Retina (tissue), 1 donor: ENCODE data around the gene BGLAP.
"Not testable (repeated sequence)": the region's sequence is repeated elsewhere in the genome, so short reads cannot be mapped to it uniquely, and the experiment has no call there.

Source experiments
- DNase-seq: peaks from one replicate; pipeline ENCODE4 v3.0.0-alpha.2; 2016

BGLAP gene

DNA sequence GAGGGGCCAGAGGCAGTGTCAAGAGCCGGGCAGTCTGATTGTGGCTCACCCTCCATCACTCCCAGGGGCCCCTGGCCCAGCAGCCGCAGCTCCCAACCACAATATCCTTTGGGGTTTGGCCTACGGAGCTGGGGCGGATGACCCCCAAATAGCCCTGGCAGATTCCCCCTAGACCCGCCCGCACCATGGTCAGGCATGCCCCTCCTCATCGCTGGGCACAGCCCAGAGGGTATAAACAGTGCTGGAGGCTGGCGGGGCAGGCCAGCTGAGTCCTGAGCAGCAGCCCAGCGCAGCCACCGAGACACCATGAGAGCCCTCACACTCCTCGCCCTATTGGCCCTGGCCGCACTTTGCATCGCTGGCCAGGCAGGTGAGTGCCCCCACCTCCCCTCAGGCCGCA, at the start of gene BGLAP:
Gene BGLAP, plus strand, starts transcription at position 259 of the 400 bp plus-strand sequence. Its CDS starts 48 bp downstream, at position 307.
- DNase-seq = no peak

DNA sequence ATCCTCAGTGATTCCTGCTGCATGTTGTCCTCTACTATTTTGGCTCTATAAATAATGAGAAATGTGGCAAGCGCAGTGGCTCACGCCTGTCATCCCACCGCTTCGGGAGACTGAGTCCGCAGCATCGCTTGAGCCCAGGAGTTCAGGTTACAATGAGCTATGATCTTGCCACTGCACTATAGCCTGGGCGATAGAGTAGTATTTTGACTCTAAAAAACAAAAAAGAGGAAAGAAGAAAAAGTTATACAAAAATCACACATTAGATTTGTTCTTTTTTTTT, 48.8 kb upstream of the BGLAP start:
- no peak for DNase-seq

DNA sequence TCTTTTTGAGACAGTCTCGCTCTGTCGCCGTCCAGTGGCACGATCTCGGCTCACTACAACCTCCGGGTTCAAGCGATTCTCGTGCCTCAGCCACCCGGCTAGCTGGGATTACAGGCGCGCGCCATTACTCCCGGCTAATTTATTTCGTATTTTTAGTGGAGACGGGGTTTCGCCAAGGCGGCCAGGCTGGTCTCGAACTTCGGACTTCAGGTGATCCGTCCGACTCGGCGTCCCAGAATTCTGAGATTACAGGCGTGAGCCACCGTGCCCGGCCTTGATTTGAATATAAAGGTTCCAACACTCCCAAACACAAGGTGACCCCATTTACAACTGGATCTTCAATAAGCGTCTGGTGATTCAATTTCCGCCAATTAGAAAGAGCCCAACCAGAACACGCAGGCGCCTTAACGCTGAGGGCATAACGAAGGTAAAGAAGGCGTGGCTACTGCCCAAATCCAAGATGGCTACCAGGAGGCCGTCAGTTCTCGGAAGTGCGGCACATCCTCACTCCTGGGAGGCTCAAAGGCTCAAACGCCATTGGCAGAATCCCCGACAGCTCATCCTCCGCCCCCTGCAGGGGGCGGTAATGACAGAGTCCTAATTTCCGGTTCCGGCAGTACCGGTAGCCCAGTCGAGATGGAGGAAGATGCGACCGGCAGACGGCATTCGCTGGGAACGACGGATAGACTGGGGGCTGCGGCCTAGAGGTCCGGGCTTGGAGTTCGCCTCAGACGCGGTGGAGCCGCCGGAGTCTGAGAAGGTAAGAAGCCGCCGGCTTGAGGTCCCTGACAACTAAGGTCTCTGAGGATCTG, 48.3 kb upstream of the BGLAP start, which contains the start of gene SLC25A44:
Gene SLC25A44, plus strand, starts transcription at position 617 of the 812 bp plus-strand sequence. CDS start 5,744 bp downstream, outside the sequence.
- peak; percentile 99 for DNase-seq

DNA sequence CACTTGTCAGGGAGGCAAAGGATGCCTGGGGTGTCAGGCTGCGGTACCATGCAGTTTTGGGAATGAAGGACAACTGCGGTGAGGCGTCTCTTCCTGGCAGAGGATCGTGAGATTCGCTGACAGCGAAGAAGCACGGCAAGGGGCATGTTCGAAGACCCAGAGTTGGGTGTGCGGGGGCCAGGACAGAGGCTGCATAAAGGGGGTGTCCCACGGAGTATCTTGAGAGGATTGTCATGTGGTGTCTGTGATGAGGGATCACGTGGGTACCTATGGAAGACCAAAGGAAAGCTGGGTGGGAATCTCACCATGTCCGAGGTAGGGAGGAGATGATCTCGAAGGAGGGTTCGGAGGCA, 47.7 kb upstream of the BGLAP start:
- DNase-seq = no peak

DNA sequence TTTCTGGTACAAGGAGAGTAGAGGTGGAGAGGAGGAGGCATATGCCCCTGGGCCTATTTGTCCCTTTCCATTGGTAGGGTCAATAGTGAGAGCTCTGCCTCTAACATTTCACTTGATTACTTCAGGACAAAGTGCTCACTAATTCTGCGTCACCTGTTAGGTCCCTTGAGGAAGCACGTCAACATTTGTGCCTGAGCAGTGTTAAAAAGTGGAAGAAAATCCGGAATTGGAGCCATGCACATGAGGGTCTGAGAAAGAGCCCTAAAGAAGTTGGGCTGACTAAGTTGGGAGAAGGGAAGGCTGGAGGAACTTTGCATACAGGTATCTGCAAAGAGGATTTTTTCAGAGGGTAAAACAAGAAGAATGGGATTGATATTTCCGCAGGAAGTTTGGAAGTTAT, 46.1 kb upstream of the BGLAP start:
- DNase-seq = no peak

DNA sequence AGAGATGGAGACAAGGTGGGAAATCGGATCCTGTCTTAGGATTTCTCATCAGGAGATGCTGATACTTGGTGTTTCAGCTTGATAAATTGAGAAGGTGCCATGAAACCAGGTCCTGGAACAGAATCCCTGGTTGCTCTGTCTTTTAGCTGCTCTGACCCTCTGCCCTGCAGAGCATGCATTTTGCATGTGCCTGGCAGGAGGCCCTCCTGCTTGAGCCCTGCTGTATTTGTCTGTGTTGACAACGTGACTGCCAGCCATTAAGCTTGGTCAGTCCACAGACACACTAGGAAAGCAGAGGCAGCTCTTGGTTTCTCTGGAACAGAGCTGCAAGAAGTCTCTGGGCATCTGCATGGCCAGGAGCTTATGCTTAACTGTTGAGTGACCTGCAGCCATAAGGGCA, 45.5 kb upstream of the BGLAP start:
- DNase-seq = no peak

DNA sequence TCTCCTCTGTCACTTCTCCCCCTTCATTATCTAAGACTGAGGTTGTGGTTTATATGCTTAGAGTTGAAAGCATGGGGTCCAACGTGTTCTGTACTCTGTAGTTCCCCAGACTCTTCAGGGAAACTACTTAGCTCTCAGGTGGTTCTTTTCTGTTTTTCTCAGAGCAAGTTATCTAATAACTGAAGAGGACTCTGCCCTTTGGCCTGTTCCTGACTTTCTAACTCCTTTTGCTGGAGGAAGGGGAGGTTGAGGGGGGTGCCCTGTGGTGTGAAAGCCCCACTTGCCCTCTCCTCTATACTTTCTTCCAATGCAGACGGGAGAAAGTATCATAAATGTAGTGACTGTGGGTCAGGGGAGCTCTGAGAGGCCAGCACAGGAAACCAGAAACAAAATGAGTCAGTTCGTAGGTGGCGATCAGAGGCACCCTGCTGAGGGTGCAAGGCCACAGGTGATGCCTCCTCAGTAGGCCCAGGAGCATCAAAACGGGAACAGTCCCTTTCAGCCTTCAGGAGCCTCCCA, 43.1 kb upstream of the BGLAP start:
- no peak for DNase-seq

DNA sequence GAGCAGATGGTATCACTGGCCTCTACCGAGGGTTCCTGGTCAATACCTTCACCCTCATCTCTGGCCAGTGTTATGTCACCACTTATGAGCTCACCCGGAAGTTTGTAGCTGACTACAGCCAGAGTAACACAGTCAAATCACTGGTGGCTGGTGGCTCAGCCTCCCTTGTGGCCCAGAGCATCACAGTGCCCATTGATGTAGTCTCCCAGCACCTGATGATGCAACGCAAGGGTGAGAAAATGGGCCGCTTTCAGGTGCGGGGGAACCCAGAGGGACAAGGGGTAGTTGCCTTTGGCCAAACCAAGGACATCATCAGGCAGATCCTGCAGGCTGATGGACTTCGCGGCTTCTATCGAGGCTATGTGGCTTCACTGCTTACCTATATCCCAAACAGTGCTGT, 41.9 kb upstream of the BGLAP start:
- DNase-seq = no peak

DNA sequence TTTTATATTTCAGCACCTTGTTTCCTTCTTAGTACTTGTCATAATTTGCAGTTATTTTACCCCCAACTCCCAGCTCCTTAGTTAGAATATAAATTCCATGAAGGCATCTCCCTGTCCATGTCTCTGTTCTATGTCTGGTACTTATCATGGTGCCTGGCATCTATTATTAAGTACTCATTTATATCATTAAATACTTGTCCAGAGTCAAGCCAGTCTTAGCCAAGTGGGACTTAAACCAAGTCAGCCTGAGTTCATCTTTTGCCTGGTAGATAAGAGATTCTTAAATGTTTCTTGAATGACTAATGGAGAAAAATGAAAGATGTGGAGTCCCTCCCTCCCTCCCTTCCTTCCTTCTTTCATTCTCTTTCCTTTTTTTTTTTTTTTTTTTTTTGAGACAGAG, 38.7 kb upstream of the BGLAP start:
- no peak for DNase-seq

DNA sequence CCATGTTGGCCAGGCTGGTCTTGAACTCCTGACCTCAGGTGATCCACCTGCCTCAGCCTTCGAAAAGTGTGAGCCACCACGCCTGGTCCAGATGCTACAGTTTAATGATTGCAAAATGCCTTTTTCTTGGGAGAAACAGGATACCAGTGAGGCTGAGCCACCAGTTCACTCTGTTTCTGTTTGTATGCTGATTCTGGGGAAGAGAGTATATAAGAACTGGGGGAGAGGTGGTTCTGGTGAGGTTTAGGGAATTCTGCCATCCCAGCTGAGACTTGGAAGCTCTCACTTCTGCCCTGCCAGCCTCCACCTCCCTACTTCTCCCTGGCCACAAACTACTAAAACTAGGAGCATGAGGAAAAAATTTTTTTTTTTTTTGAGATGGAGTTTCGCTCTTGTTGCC, 37.3 kb upstream of the BGLAP start:
- DNase-seq = no peak

DNA sequence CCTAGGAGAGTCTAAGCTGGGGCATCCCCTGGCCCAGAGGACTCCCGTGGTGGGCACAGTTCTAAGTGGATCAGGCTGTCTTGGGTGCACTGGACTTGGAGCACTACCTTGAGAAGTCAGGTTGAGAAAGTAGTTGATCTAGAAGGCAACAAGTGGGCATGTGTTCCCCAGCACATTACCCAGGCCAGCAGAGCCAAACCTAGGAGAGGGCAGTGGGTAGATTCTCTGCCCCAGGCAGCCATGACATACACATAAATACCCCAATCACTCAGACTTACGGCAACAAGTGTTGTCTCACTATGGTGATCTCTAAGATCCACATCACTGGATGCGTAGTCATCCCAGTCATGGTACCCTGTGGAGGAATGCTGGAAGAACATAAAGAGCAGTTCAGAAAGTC, 30.7 kb upstream of the BGLAP start:
- DNase-seq = no peak

DNA sequence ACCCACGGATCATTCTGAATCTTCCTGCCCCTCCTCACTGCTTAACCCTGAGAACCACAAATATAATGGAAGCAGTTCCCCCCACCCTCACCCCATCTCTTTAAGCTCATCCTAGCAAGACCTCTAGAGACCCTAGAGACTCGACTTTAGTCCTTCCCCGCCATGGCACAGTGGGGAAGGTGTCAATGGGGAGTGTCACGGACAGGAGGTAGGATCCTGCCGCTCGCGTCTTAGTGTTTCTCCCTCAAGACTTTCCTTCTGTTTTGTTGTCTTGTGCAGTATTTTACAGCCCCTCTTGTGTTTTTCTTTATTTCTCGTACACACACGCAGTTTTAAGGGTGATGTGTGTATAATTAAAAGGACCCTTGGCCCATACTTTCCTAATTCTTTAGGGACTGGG, 29.9 kb upstream of the BGLAP start:
- no peak for DNase-seq

DNA sequence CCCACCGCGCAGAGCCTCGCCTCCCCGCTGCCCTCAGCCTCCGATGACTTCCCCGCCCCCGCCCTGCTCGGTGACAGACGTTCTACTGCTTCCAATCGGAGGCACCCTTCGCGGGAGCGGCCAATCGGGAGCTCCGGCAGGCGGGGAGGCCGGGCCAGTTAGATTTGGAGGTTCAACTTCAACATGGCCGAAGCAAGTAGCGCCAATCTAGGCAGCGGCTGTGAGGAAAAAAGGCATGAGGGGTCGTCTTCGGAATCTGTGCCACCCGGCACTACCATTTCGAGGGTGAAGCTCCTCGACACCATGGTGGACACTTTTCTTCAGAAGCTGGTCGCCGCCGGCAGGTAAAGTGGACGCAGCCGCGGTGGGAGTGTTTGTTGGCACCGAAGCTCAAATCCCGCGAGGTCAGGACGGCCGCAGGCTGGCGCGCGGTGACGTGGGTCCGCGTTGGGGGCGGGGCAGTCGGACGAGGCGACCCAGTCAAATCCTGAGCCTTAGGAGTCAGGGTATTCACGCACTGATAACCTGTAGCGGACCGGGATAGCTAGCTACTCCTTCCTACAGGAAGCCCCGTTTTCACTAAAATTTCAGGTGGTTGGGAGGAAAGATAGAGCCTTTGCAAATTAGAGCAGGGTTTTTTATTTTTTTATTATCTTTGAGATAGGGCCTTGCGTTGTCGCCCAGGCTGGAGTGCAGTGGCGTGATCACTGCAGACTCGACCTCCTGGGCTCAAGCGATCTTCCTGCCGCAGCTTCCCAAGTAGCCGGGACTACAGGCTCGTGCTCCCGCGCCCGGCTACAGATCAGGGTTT, 28.9 kb upstream of the BGLAP start, which contains the start of gene PMF1:
Gene PMF1, plus strand, starts transcription at position 175 of the 811 bp plus-strand sequence. Its CDS starts 9 bp downstream, at position 184.
- DNase-seq = peak; percentile 100

DNA sequence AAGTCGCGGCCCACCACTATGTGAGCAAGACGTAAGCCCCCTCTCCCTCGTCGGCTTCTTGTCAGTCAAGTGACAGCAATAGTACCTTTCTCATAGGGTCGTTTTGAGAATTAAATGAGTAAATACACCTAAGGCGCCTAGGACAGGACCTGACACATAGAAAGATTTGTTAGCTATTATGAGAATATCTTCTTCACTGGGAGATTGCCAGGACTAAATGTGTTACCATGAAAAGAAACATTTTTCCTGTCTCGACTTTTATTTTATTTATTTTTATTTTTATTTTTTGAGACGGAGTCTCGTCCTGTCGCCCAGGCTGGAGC, 28.4 kb upstream of the BGLAP start:
- no peak for DNase-seq

DNA sequence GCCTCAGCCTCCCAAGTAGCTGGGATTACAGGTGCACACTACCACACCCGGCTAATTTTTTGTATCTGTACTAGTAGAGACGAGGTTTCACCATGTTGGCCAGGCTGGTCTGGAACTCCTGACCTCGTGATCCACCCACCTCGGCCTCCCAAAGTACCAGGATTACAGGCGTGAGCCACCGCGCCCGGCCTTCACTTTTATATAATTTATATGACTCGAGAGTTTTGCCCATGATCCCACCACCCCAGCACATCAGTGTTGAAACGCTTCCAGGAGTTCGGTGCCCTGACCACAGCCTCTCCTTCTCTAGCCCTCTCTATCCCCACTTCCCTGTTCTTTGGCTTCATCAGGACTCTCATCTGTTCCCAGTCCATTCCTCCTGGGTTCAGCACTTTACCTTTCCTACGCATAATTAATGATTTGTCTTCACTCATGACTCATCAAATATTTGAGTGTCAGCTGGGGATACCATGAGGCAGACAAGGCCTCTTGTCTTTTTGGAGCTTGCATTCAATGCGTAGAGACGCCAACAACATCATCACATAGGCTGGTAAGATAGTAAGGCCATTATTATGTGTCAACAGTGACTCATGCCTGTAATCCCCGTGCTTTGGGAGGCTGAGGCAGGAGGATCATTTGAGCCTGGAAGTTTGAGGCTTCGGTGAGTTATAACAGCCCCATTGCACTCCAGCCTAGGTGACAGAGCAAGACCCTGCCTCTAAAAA, 27.8 kb upstream of the BGLAP start:
- no peak for DNase-seq

DNA sequence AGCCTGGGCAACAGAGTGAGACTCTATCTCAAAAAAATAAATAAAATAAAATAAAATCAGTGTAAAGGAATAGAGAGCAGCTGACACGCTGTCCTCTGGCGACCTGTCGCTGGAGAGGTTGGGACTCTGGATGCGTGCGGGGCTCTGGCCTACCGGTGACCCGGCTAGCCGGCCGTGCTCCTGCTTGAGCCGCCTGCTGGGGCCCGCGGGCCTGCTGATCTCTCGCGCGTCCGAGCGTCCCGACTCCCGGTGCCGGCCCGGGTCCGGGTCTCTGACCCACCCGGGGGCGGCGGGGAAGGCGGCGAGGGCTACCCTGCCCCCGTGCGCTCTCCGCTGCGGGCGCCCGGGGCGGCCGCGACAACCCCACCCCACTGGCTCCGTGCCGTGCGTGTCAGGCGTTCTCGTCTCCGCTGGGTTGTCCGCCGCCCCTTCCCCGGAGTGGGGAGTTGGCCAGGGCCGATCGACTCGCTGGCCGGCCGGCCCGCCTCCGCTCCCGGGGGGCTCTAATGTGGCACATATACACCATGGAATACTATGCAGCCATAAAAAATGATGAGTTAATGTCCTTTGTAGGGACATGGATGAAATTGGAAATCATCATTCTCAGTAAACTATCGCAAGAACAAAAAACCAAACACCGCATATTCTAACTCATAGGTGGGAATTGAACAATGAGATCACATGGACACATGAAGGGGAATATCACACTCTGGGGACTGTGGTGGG, 25.5 kb upstream of the BGLAP start:
- not testable (repeated sequence) for DNase-seq

DNA sequence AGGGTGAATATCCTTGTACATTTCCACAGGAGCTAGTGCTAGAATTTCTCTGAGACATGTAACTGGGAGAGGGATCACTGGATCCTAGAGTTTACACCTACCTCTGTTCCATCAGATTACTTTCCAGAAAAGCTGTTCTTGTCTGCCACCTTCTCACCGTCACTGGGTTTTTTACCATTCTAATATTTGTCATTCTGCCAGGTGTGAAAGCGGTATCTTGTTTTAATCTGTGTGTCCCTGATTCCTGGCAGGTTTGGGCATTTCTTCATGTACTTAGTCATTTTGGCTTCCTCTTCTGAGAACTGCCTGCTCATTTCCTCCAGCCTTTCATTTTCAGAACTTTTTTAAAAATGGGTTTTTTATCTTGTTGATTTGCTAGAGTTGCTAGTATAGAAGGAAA, 24.1 kb upstream of the BGLAP start:
- no peak for DNase-seq

DNA sequence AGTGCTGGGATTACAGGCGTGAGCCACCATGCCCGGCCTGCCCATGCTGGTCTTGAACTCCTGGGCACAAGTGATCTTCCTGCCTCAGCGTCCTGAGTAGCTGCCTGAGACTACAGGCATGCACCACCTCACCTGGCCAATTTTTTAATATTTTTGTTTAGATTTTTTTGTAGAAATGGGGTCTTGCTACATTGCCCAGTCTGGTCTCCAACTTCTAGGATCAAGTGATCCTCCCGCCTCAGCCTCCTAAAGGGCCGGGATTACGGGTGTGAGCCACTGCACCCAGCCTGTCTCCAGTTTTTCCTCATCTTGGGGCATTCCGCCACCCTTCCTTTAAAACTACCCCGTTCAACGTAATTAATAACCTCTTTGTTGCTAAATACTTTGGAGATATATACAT, 21.8 kb upstream of the BGLAP start:
- DNase-seq = no peak

DNA sequence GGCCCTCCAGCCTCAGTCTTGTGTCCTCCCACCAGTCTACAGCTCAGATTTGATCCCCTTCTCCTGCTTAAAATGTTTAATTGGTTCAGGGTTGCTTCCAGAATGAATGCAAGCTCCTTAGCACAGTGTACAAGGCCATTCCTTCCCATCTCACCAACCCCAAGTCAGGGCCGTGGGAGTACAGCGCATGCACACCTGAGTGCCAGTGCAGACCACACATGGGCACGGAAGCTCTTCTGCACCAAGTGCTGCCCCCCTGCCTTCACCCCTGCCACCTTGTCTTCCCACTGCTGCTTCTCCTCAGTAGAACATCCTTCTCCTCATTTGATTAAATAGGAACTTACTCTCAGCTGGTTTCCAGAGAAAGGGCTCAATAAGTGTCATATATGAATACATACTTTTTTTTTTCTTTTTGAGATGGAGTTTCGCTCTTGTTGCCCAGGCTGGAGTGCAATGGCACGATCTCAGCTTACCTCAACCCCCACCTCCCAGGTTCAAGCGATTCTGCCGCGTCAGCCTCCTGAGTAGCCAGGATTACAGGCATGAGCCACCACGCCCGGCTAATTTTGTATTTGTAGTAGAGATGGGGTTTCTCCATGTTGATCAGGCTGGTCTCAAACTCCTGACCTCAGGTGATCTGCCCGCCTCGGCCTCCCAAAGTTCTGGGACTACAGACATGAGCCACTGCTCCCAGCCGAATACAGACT, 19.8 kb upstream of the BGLAP start:
- DNase-seq = no peak

DNA sequence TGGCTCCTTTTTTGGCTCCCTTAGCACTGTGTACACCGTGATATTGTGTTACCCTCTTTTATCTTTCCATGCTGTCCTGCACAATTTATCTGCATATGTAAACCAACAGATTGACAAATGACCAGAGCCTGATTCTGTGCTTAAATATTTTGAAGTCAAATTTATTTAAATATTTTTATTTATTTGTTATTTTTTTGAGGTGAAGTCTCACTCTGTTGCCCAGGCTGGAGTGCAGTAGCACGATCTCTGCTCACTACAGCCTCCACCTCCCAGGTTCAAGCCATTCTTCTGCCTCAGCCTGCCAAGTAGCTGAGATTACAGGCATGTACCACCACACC, 16.3 kb upstream of the BGLAP start:
- DNase-seq = no peak

DNA sequence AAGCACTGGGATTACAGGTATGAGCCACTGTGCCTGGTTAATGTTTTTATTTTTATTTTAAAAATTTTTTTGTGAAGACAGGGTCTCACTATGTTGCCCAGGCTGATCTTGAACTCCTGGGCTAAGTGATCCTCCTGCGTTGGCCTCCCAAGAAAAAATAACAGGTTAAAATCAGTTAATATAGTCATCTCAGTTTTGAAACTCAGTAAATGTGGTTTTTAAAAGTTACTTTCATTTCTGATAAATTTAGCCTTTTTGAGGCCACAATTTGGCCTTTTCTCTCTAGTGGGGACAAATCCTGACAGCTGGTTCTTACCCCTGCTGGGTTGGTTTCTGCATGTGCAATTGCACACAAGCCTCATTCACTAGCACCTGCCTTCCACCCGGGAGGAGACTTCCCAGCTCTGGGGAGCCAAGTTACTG, 15.9 kb upstream of the BGLAP start:
- no peak for DNase-seq

DNA sequence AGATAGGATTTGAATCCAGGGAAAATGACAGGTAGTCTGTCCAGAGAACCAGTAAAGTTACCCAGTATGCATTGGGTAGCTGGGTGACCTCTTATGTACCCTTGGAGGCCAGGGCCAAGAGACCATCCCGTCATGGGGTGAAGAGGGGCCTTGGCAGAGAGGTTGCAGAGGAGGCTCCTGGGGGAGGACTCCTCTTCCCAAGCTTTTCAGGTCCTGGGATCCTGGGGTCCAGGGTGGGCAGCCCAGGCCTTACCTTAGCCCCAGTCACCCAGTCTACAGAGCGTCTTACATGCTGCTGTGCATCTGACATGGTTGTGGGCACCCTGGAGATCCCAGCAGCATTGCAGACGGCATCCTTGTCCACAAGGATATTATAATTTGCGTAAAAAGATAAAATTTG, 15.2 kb upstream of the BGLAP start:
- DNase-seq = no peak
